SK-N-SH treated with all-trans-retinoic acid at 6 μM for 48 hours (cell line): ENCODE data around the gene NPY4R2.
"Not testable (repeated sequence)": the region's sequence is repeated elsewhere in the genome, so short reads cannot be mapped to it uniquely, and the experiment has no call there.

Experiments used
- ISL1 ChIP-seq: fragments of 250-450 bp; sonication (Bioruptor Pico); IDR thresholded peaks from 2 replicates; pipeline ENCODE4 v2.1.2; 2022; ENCODE audit warnings: mild to moderate bottlenecking, moderate library complexity
- OSR1 ChIP-seq: fragments of 250-450 bp; sonication (Bioruptor Pico); IDR thresholded peaks from 2 replicates; pipeline ENCODE4 v1.8.0; 2022; ENCODE audit warnings: moderate library complexity, mild to moderate bottlenecking, inconsistent platforms
- POU6F1 ChIP-seq: fragments of 250-450 bp; sonication (Bioruptor Pico); IDR thresholded peaks from 2 replicates; pipeline ENCODE4 v1.8.0; 2021; ENCODE audit warnings: low read depth, mild to moderate bottlenecking, moderate library complexity, borderline replicate concordance
- RARB ChIP-seq: fragments of 250-450 bp; sonication (Bioruptor Pico); IDR thresholded peaks from 2 replicates; pipeline ENCODE4 v1.8.0; 2021; ENCODE audit warnings: mild to moderate bottlenecking, moderate library complexity
- ZFP3 ChIP-seq: fragments of 250-450 bp; sonication (Bioruptor Pico); IDR thresholded peaks from 2 replicates; pipeline ENCODE4 v1.5.0; 2020; ENCODE audit warnings: mild to moderate bottlenecking, moderate library complexity
- ZNF8 ChIP-seq: fragments of 450-650 bp; formaldehyde crosslinking; IDR thresholded peaks from 2 replicates; pipeline ENCODE4 v1.5.0; 2020; ENCODE audit warnings: mild to moderate bottlenecking, moderate library complexity

- not testable (repeated sequence) for TF ChIP-seq OSR1; ZNF8; ISL1 (CRISPR knock-in tag); POU6F1 (CRISPR knock-in tag); RARB; ZFP3 (CRISPR knock-in tag)
Measured at GRCh38 chr10:47914052-47914451, 4.4 kb upstream of the NPY4R2 start.
